SK-N-SH (cell line): Measurements from ENCODE around the gene LEFTY1. TPM values are rescaled to one million over a fixed set of nuclear protein-coding genes. Genes with fewer than 3 reads are reported as not detected.

ENCODE experiments used
- CTCF ChIA-PET: fragments of 300-600, 350-600 bp; formaldehyde crosslinking; extraction: SDS; loops from one replicate; lab custom pipeline; 2021; lab: Yijun Ruan, JAX
- POLR2A ChIA-PET: fragments of 350-600 bp; sonication (Branson Sonifier 250); formaldehyde crosslinking; extraction: SDS; loops from one replicate; lab custom pipeline; 2020; ENCODE audit warnings: antibody characterized with exemption, inconsistent platforms; lab: Yijun Ruan, JAX
- DNase-seq: peaks from one replicate; pipeline ENCODE4 v3.0.0; 2012
- H2AFZ ChIP-seq: fragments of 200-600 bp; sonication (generic); 2 replicates; pipeline ENCODE4 v1.8.1; 2016; ENCODE audit warnings: antibody characterized with exemption, mild to moderate bottlenecking, low read depth
- H3F3A ChIP-seq: fragments of 200-600 bp; sonication (generic); replicated peaks from 2 replicates; pipeline ENCODE3; 2016; ENCODE audit warnings: antibody characterized with exemption, mild to moderate bottlenecking; ENCODE audit not compliant: insufficient read depth
- H3K27ac ChIP-seq, 2 experiments: fragments of 200-500 bp in 1 of 2; fragments of 200-600 bp in 1 of 2; sonication (Bioruptor generic) in 1 of 2; sonication (generic), shearing (Covaris generic) in 1 of 2; 2 replicates each; pipeline versions ENCODE4 v1.5.1 to v1.6.1; 2014 to 2016; ENCODE audit warnings: low read depth in 2 of 2, inconsistent platforms in 1 of 2, low read length in 1 of 2, mild to moderate bottlenecking in 1 of 2, mixed read lengths in 1 of 2
- H3K27me3 ChIP-seq: fragments of 200-600 bp; sonication (generic), shearing (Covaris generic); 2 replicates; pipeline ENCODE4 v1.6.1; 2016; ENCODE audit warnings: mixed run types; ENCODE audit not compliant: insufficient read depth
- H3K36me3 ChIP-seq, 2 experiments: fragments of 200-500 bp in 1 of 2; fragments of 200-600 bp in 1 of 2; sonication (Bioruptor generic) in 1 of 2; sonication (generic) in 1 of 2; replicated peaks in 1 of 2; 2 replicates each; pipeline versions ENCODE3 to v1.5.1; 2014 to 2016; ENCODE audit warnings: low read length in 1 of 2, mild to moderate bottlenecking in 1 of 2; ENCODE audit not compliant: insufficient read depth in 2 of 2, control insufficient read depth in 1 of 2
- H3K4me1 ChIP-seq, 2 experiments: fragments of 200-500 bp in 1 of 2; fragments of 200-600 bp in 1 of 2; sonication (Bioruptor generic) in 1 of 2; sonication (generic), shearing (Covaris generic) in 1 of 2; 2 replicates each; pipeline versions ENCODE4 v1.5.1 to v1.6.1; 2014 to 2016; ENCODE audit warnings: low read depth in 1 of 2, low read length in 1 of 2, mixed run types in 1 of 2; ENCODE audit not compliant: insufficient read depth in 2 of 2, control insufficient read depth in 1 of 2
- H3K4me2 ChIP-seq: fragments of 200-600 bp; sonication (generic), shearing (Covaris generic); 2 replicates; pipeline ENCODE4 v1.6.1; 2017; ENCODE audit warnings: mixed run types
- H3K4me3 ChIP-seq, 2 experiments: fragments of 200-500 bp in 1 of 2; fragments of 200-600 bp in 1 of 2; sonication (Bioruptor generic) in 1 of 2; sonication (generic), shearing (Covaris generic) in 1 of 2; 2 replicates each; pipeline versions ENCODE4 v1.5.1 to v1.8.1; 2014 to 2016; ENCODE audit warnings: low read depth in 2 of 2, inconsistent platforms in 1 of 2, low read length in 1 of 2, mild to moderate bottlenecking in 1 of 2, mixed read lengths in 1 of 2, moderate library complexity in 1 of 2
- H3K79me2 ChIP-seq: fragments of 200-600 bp; sonication (generic); 2 replicates; pipeline ENCODE4 v1.8.1; 2017; ENCODE audit warnings: mild to moderate bottlenecking; ENCODE audit not compliant: insufficient read depth
- H3K9ac ChIP-seq: fragments of 200-600 bp; sonication (generic); 2 replicates; pipeline ENCODE4 v1.6.1; 2017; ENCODE audit warnings: mixed run types
- H3K9me2 ChIP-seq: fragments of 200-600 bp; sonication (generic); 2 replicates; pipeline ENCODE4 v1.6.1; 2017; ENCODE audit warnings: mixed run types
- H3K9me3 ChIP-seq: fragments of 200-600 bp; sonication (generic); 2 replicates; pipeline ENCODE4 v1.6.1; 2017; ENCODE audit warnings: mixed run types, mild to moderate bottlenecking, moderate library complexity
- H4K20me1 ChIP-seq: fragments of 200-600 bp; sonication (generic); 2 replicates; pipeline ENCODE4 v1.6.1; 2017; ENCODE audit warnings: mild to moderate bottlenecking, mixed run types; ENCODE audit not compliant: insufficient read depth
- CTCF ChIP-seq: fragments of 200-600 bp; sonication (generic); IDR thresholded peaks from 2 replicates; pipeline ENCODE4 v1.6.1; 2017; ENCODE audit warnings: antibody characterized with exemption, mild to moderate bottlenecking, moderate library complexity
- ELF1 ChIP-seq: IDR thresholded peaks from 2 replicates; pipeline ENCODE4 v1.4.0; 2012
- EP300 ChIP-seq, 2 experiments: IDR thresholded peaks; 2 replicates each; pipeline versions ENCODE4 v1.4.0 to v1.6.1; 2012; ENCODE audit warnings: borderline replicate concordance in 1 of 2, low read depth in 1 of 2, low read length in 1 of 2
- FOSL2 ChIP-seq: IDR thresholded peaks from 2 replicates; pipeline ENCODE4 v1.4.0; 2012; ENCODE audit warnings: low read depth, mild to moderate bottlenecking, moderate library complexity, borderline replicate concordance
- FOXJ3 ChIP-seq: sonication (generic); formaldehyde crosslinking; IDR thresholded peaks from 2 replicates; pipeline ENCODE4 v1.5.1; 2020; ENCODE audit warnings: mild to moderate bottlenecking, missing genetic modification reagents
- GATA2 ChIP-seq: sonication (generic); formaldehyde crosslinking; IDR thresholded peaks from 2 replicates; pipeline ENCODE4 v1.5.0; 2020; ENCODE audit warnings: mild to moderate bottlenecking, missing genetic modification reagents
- JUND ChIP-seq: IDR thresholded peaks from 2 replicates; pipeline ENCODE4 v1.4.0; 2012
- MAX ChIP-seq: IDR thresholded peaks from 2 replicates; pipeline ENCODE4 v1.4.0; 2012; ENCODE audit warnings: low read depth
- MXI1 ChIP-seq: IDR thresholded peaks from 2 replicates; pipeline ENCODE4 v1.6.1; 2012; ENCODE audit warnings: mild to moderate bottlenecking, low read depth, low read length, improper control_type of control experiment
- NRF1 ChIP-seq: IDR thresholded peaks from 2 replicates; pipeline ENCODE4 v1.6.1; 2012; ENCODE audit warnings: low read depth, mild to moderate bottlenecking, low read length
- POLR2AphosphoS5 ChIP-seq: IDR thresholded peaks from 2 replicates; pipeline ENCODE4 v1.6.1; 2012; ENCODE audit warnings: low read depth, low read length
- RAD21 ChIP-seq: IDR thresholded peaks from 2 replicates; pipeline ENCODE4 v1.6.1; 2012; ENCODE audit warnings: mild to moderate bottlenecking, low read length
- RCOR1 ChIP-seq: fragments of 150-350 bp; IDR thresholded peaks from 2 replicates; pipeline ENCODE4 v1.6.1; 2017; ENCODE audit warnings: antibody characterized with exemption, low read length
- REST ChIP-seq: IDR thresholded peaks from 2 replicates; pipeline ENCODE4 v1.6.1; 2012; ENCODE audit warnings: mild to moderate bottlenecking, low read depth, low read length, moderate library complexity
- RFX5 ChIP-seq: IDR thresholded peaks from 2 replicates; pipeline ENCODE4 v1.6.1; 2012; ENCODE audit warnings: mild to moderate bottlenecking, improper control_type of control experiment, low read length
- SMC3 ChIP-seq: IDR thresholded peaks from 2 replicates; pipeline ENCODE4 v1.6.1; 2012; ENCODE audit warnings: low read depth, low read length, improper control_type of control experiment
- TCF12 ChIP-seq: IDR thresholded peaks from 2 replicates; pipeline ENCODE4 v1.4.0; 2012
- TEAD4 ChIP-seq: IDR thresholded peaks from 2 replicates; pipeline ENCODE4 v1.4.0; 2012; ENCODE audit warnings: mild to moderate bottlenecking, borderline replicate concordance; ENCODE audit not compliant: insufficient read depth
- USF1 ChIP-seq: IDR thresholded peaks from 2 replicates; pipeline ENCODE4 v1.4.0; 2012; ENCODE audit warnings: low read depth, borderline replicate concordance
- USF2 ChIP-seq: fragments of 150-350 bp; IDR thresholded peaks from 2 replicates; pipeline ENCODE4 v1.6.1; 2017; ENCODE audit warnings: antibody characterized with exemption, low read length, low read depth, borderline replicate concordance
- WGBS: methylation state at CpG from one replicate; pipeline ENCODE4 v1.1.6; 2017; ENCODE audit warnings: low lambda C conversion rate; 5-methylcytosine and 5-hydroxymethylcytosine counted together
- polyA plus RNA-seq, 3 experiments: library from polyadenylated mRNA; depleted of rRNA; stranded (reverse); fragments of >200 nt; gene quantifications; 2 replicates each; pipeline ENCODE4 v1.2.3, GENCODE V29; 2012

The LEFTY1 gene
- polyA plus RNA-seq, 1 of the 3 experiments (the other 2 are of a cell fraction), result 0.07 TPM

GRCh38 chr1:225919906-225920305 is 31.0 kb upstream of the LEFTY1 start (continued):
- peak; percentile 53; the same call in 1 of the 2 replicates for TF ChIP-seq RCOR1
- TF ChIP-seq MXI1, result peak; percentile 46
- no peak for TF ChIP-seq USF1
- no peak for TF ChIP-seq CTCF
- peak; percentile 34 for TF ChIP-seq RAD21
- TF ChIP-seq FOXJ3 (CRISPR knock-in tag), result 0 out of 2 replicates have a peak, but pooled peaks have one; percentile 18
- TF ChIP-seq EP300 (IDR thresholded peaks at IDR 0.05; ENCODE audit: borderline replicate concordance in 1 of 2, low read depth in 1 of 2, low read length in 1 of 2), result peak in 1 of 2 experiments; percentile 84; a peak in 2 of 4 replicates
- no peak for TF ChIP-seq REST

GRCh38 chr1:225918280-225918679 is 29.3 kb upstream of the LEFTY1 start:
- Histone ChIP-seq H2AFZ (no peak overlapping the region), H3K27me3 (no peaks in the 10 kb centered on the region), H4K20me1 (no peaks in the 10 kb centered on the region; the same call in 1 of the 2 replicates), H3K9ac (no peak overlapping the region), H3K9me3 (no peaks in the 10 kb centered on the region), H3K27ac (no peak overlapping the region), H3K4me3 (no peak overlapping the region), H3K9me2 (no peaks in the 10 kb centered on the region), H3K79me2 (peaks cover 13% of the 10 kb centered on the region), H3F3A (no peaks in the 10 kb centered on the region), H3K4me1 (peaks cover 28 to 67% of the 10 kb centered on the region in 2 experiments), H3K4me2 (no peak overlapping the region), H3K36me3 (peaks cover 13 to 26% of the 10 kb centered on the region in 2 experiments)
- POLR2A ChIA-PET, result no interaction called here
- WGBS, result 94% methylated on average over 4 of the region's 4 CpGs
- CTCF ChIA-PET, result interaction anchor here (0.8 to 2.1 kb wide), 2 partner anchors 69 to 458 kb away, joined by 3 to 7 read pairs; no protein-coding TSS in a partner anchor
- DNase-seq, result no peak
- TF ChIP-seq GATA2 (no peak), TCF12 (no peak), MAX (no peak), NRF1 (no peak), USF2 (no peak), SMC3 (no peak), FOSL2 (no peak), MXI1 (no peak), RFX5 (no peak), TEAD4 (no peak), JUND (no peak), USF1 (no peak), ELF1 (no peak), POLR2AphosphoS5 (no peak)
